Measurements from ENCODE around the gene G6PC2. TPM values are rescaled to one million over a fixed set of nuclear protein-coding genes. Genes with fewer than 3 reads are reported as not detected.
"Not testable (repeated sequence)": the region's sequence is repeated elsewhere in the genome, so short reads cannot be mapped to it uniquely, and the experiment has no call there.

The G6PC2 gene
- total and polyA plus RNA-seq, 7 donors, result 0.06 to 0.60 TPM; not detected in 5

DNA sequence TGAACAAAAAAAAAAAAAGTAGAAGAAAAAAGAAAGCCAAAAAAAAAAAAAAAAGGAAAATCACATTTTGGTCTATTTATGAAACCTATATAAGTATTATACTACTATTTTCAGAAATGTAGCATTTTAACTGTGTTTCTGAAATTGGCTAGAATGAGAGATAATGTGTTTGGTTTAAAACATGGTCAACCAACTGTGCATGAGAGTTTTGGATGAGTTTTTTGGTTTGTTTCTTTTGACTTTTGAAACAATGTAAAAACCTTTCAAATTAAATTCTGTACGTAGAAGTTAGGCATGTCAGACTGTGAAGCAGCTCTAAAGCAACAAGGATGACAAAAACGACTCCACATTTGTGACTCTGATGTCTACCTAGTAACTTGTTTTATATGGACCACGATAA lies 45.5 kb upstream of the G6PC2 start:
- H3K4me3 ChIP-seq, result no peak overlapping the region
- no peaks in the 10 kb centered on the region for H3K9me3 ChIP-seq
- intact Hi-C loops (cut with DNase I), result no loop called here
- no peaks in the 10 kb centered on the region for H3K4me1 ChIP-seq
- 98% methylated on average over 3 of the region's 3 CpGs for WGBS, 2 donors
- TF ChIP-seq POLR2AphosphoS5 (IDR thresholded peaks at IDR 0.05) (no peak), POLR2A (IDR thresholded peaks at IDR 0.05) (no peak), EP300 (IDR thresholded peaks at IDR 0.05) (no peak)
- TF ChIP-seq, protein P1, sequence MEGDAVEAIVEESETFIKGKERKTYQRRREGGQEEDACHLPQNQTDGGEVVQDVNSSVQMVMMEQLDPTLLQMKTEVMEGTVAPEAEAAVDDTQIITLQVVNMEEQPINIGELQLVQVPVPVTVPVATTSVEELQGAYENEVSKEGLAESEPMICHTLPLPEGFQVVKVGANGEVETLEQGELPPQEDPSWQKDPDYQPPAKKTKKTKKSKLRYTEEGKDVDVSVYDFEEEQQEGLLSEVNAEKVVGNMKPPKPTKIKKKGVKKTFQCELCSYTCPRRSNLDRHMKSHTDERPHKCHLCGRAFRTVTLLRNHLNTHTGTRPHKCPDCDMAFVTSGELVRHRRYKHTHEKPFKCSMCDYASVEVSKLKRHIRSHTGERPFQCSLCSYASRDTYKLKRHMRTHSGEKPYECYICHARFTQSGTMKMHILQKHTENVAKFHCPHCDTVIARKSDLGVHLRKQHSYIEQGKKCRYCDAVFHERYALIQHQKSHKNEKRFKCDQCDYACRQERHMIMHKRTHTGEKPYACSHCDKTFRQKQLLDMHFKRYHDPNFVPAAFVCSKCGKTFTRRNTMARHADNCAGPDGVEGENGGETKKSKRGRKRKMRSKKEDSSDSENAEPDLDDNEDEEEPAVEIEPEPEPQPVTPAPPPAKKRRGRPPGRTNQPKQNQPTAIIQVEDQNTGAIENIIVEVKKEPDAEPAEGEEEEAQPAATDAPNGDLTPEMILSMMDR (IDR thresholded peaks at IDR 0.05), result no peak
- no peak overlapping the region for H3K27ac ChIP-seq
- H3K27me3 ChIP-seq, result no peaks in the 10 kb centered on the region
- no peaks in the 10 kb centered on the region for H3K36me3 ChIP-seq
- no peak for DNase-seq

DNA sequence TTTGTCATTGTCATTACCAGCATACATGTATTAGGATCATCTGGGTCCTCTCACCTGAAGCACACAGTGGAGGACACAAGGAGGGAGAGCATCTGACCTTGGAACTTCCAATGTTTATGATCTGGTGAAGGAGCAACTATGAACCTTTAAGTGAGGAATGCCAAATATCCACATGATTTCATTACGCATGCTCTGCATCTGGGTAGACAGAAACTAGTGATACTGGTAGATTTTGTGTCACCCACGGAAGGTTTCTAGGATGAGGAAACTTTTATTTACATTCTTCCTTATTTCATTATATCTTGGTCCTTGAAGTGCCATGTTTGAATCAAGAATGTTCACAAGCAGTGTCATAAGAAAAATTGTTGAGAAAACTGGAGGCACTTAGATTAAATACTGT lies 42.9 kb upstream of the G6PC2 start:
- no peak overlapping the region for H3K4me3 ChIP-seq
- no peaks in the 10 kb centered on the region for H3K4me1 ChIP-seq
- no peak overlapping the region for H3K27ac ChIP-seq
- H3K36me3 ChIP-seq, result no peaks in the 10 kb centered on the region
- intact Hi-C loops (cut with DNase I), result no loop called here
- WGBS, 2 donors, result 95 to 97% methylated on average over 2 of the region's 2 CpGs
- no peaks in the 10 kb centered on the region for H3K27me3 ChIP-seq
- no peaks in the 10 kb centered on the region for H3K9me3 ChIP-seq
- no peak for TF ChIP-seq EP300 (IDR thresholded peaks at IDR 0.05)
- TF ChIP-seq POLR2A (IDR thresholded peaks at IDR 0.05), result no peak
- TF ChIP-seq, protein P1 (IDR thresholded peaks at IDR 0.05), result no peak
- no peak for TF ChIP-seq POLR2AphosphoS5 (IDR thresholded peaks at IDR 0.05)
- no peak for DNase-seq

DNA sequence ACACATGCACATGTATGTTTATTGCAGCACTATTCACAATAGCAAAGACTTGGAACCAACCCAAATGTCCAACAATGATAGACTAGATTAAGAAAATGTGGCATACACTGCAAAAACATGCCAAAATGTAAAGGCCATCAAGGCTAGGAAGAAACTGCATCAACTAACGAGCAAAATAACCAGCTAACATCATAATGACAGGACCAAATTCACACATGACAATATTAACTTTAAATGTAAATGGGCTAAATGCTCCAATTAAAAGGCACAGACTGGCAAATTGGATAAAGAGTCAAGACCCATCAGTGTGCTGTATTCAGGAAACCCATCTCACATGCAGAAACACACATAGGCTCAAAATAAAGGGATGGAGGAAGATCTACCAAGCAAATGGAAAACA lies 33.9 kb upstream of the G6PC2 start:
- intact Hi-C loops (cut with DNase I); H3K9me3 ChIP-seq; H3K27ac ChIP-seq; H3K4me3 ChIP-seq; H3K27me3 ChIP-seq; DNase-seq; H3K36me3 ChIP-seq; H3K4me1 ChIP-seq: not testable (repeated sequence)
- WGBS, 2 donors, result 94 to 98% methylated on average over 1 of the region's 1 CpG

DNA sequence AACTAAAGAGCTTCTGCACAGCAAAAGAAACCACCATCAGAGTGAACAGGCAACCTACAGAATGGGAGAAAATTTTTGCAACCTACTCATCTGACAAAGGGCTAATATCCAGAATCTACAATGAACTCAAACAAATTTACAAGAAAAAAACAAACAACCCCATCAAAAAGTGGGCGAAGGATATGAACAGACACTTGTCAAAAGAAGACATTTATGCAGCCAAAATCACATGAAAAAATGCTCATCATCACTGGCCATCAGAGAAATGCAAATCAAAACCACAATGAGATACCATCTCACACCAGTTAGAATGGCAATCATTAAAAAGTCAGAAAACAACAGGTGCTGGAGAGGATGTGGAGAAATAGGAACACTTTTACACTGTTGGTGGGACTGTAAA lies 30.7 kb upstream of the G6PC2 start:
- H3K9me3 ChIP-seq; H3K4me3 ChIP-seq; H3K36me3 ChIP-seq; H3K4me1 ChIP-seq; DNase-seq; H3K27me3 ChIP-seq; intact Hi-C loops (cut with DNase I); H3K27ac ChIP-seq: not testable (repeated sequence)
- 100% methylated on average over 1 of the region's 1 CpG for WGBS, 2 donors

DNA sequence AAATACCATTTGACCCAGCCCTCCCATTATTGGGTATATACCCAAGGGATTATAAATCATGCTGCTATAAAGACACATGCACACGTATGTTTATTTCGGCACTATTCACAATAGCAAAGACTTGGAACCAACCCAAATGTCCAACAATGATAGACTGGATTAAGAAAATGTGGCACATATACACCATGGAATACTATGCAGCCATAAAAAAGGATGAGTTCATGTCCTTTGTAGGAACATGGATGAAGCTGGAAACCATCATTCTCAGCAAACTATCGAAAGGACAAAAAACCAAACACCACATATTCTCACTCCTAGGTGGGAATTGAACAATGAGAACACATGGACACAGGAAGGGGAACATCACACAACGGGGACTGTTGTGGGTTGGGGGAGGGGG lies 30.3 kb upstream of the G6PC2 start:
- H3K27ac ChIP-seq; H3K36me3 ChIP-seq; DNase-seq; H3K4me3 ChIP-seq; H3K4me1 ChIP-seq; H3K27me3 ChIP-seq; H3K9me3 ChIP-seq; intact Hi-C loops (cut with DNase I): not testable (repeated sequence)
- WGBS, 2 donors, result 97 to 98% methylated on average over 4 of the region's 4 CpGs

DNA sequence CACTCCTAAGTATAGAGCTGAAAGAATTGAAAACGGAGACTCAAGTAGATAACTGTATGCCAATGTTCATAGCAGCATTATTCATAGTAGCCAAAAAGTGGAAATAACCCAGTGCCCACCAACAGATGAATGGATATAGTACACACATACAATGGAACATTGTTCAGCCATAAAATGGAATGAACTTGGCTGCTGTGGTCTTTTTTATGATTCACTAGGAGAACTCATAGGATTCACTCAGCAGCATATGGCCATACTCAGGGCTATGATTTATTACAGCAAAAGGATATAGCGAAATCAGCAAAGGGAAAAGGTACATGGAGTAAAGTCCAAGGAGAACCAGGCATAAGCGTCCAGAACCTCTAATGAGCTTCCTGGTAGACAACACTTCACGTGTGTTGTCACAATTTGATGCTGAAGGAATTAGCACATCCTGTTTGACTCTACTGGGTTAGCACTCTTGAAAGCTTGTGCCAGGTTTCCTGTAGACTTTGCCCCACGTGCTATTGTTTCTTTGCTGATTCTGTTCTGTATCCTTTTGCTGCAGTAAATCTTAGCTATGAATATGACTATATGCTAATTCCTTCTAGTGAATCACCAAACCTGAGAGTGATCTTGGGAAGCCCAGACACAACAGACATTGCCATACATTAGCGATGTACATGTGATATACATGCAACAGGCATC lies 26.6 kb upstream of the G6PC2 start:
- Histone ChIP-seq H3K27ac (no peak overlapping the region), H3K4me1 (no peaks in the 10 kb centered on the region), H3K9me3 (no peaks in the 10 kb centered on the region), H3K4me3 (no peak overlapping the region), H3K36me3 (no peaks in the 10 kb centered on the region), H3K27me3 (no peaks in the 10 kb centered on the region)
- no peak for DNase-seq
- intact Hi-C loops (cut with DNase I), result no loop called here
- WGBS, 2 donors, result 38 to 73% methylated on average over 6 of the region's 6 CpGs
- no peak for TF ChIP-seq EP300 (IDR thresholded peaks at IDR 0.05)
- TF ChIP-seq POLR2A (IDR thresholded peaks at IDR 0.05), result no peak
- TF ChIP-seq, protein P1 (IDR thresholded peaks at IDR 0.05), result no peak
- TF ChIP-seq POLR2AphosphoS5 (IDR thresholded peaks at IDR 0.05), result no peak

DNA sequence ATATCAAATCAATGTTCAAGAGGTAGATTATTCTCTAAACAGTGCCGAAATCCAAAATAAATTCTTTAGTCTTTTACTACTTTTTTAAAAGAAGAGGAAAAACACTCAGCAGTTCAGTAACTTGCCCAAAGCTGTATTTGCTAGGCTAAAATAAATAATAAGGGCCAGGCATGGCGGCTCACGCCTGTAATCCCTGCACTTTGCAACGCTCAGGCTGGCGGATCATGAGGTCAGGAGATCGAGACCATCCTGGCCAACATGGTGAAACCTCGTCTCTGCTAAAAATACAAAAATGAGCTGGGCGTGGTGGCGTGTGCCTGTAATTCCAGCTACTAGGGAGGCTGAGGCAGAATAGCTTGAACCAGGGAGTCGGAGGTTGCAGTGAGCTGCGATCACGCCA lies 18.9 kb upstream of the G6PC2 start:
- DNase-seq; intact Hi-C loops (cut with DNase I); H3K27ac ChIP-seq; H3K36me3 ChIP-seq; H3K9me3 ChIP-seq; H3K27me3 ChIP-seq; H3K4me1 ChIP-seq; H3K4me3 ChIP-seq: not testable (repeated sequence)
- WGBS, 2 donors, result 98% methylated on average over 12 of the region's 12 CpGs

Data from sigmoid colon (tissue), 7 donors.